IMR-90 (cell line): ENCODE measurements around the gene STING1. TPM values are rescaled to one million over a fixed set of nuclear protein-coding genes. Genes with fewer than 3 reads are reported as not detected.
A peak's percentile ranks its signal among the peaks of the same experiment; 100 is the strongest.

Experiments
- ATAC-seq: fragments of 200-7000 bp; cut with Tn5 transposase; 2 replicates; pipeline ENCODE4 v1.9.1; 2020; ENCODE audit warnings: low read depth, mild to moderate bottlenecking, moderate library complexity
- BruUV-seq: library from RNA; stranded (reverse); fragments of 400-500 nt; replicated peaks from 2 replicates; lab custom pipeline; 2021; lab: Mats Ljungman, UMichigan
- CTCF ChIA-PET: fragments of 300-600 bp; formaldehyde crosslinking; extraction: SDS; loops from one replicate; lab custom pipeline; 2021; ENCODE audit warnings: antibody characterized with exemption; lab: Yijun Ruan, JAX
- POLR2A ChIA-PET: fragments of 300-600 bp; sonication (Branson Sonifier 250); formaldehyde crosslinking; loops from one replicate; lab custom pipeline; 2022; ENCODE audit warnings: antibody characterized with exemption; ENCODE audit not compliant: unreplicated experiment; lab: Charles Lee
- DNase-seq: peaks from one replicate; pipeline ENCODE4 v3.0.0; 2013
- H2AFZ ChIP-seq: replicated peaks from 2 replicates; pipeline ENCODE3; 2013; ENCODE audit warnings: low read length, mild to moderate bottlenecking; ENCODE audit not compliant: poor library complexity
- H2AK5ac ChIP-seq: 2 replicates; pipeline ENCODE4 v1.6.1; 2013; ENCODE audit warnings: low read depth, low read length, inconsistent platforms
- H2AK9ac ChIP-seq: replicated peaks from 2 replicates; pipeline ENCODE3; 2013; ENCODE audit warnings: mild to moderate bottlenecking, low read depth, low read length, moderate library complexity; ENCODE audit not compliant: poor library complexity
- H2BK120ac ChIP-seq: 2 replicates; pipeline ENCODE4 v1.6.1; 2013; ENCODE audit warnings: low read depth, low read length, inconsistent platforms
- H2BK15ac ChIP-seq: 3 replicates; pipeline ENCODE4 v1.6.1; 2013; ENCODE audit warnings: low read depth, low read length, inconsistent platforms
- H2BK20ac ChIP-seq: 2 replicates; pipeline ENCODE4 v1.6.1; 2013; ENCODE audit warnings: low read depth, mild to moderate bottlenecking, inconsistent platforms, low read length, moderate library complexity
- H2BK5ac ChIP-seq: 2 replicates; pipeline ENCODE4 v1.6.1; 2013; ENCODE audit warnings: mild to moderate bottlenecking, low read depth, low read length, inconsistent platforms; ENCODE audit not compliant: poor library complexity, severe bottlenecking
- H3K14ac ChIP-seq: replicated peaks from 2 replicates; pipeline ENCODE4 v1.6.1; 2013; ENCODE audit warnings: low read depth, low read length, inconsistent platforms
- H3K18ac ChIP-seq: 2 replicates; pipeline ENCODE4 v1.6.1; 2013; ENCODE audit warnings: low read depth, low read length, control low read depth
- H3K23ac ChIP-seq: 2 replicates; pipeline ENCODE4 v1.6.1; 2013; ENCODE audit warnings: low read depth, low read length, inconsistent platforms
- H3K27ac ChIP-seq: 2 replicates; pipeline ENCODE4 v1.5.1; 2013; ENCODE audit warnings: mild to moderate bottlenecking, control low read depth, low read length; ENCODE audit not compliant: insufficient read depth
- H3K27me3 ChIP-seq: 2 replicates; pipeline ENCODE4 v1.6.1; 2013; ENCODE audit warnings: low read length; ENCODE audit not compliant: control insufficient read depth, insufficient read depth
- H3K36me3 ChIP-seq: 2 replicates; pipeline ENCODE4 v1.6.1; 2013; ENCODE audit warnings: low read length, mixed read lengths; ENCODE audit not compliant: control insufficient read depth, insufficient read depth
- H3K4ac ChIP-seq: 2 replicates; pipeline ENCODE4 v1.6.1; 2013; ENCODE audit warnings: low read depth, low read length, inconsistent platforms
- H3K4me1 ChIP-seq: 2 replicates; pipeline ENCODE4 v1.6.1; 2013; ENCODE audit warnings: low read length, mixed read lengths; ENCODE audit not compliant: control insufficient read depth, insufficient read depth
- H3K4me2 ChIP-seq: 2 replicates; pipeline ENCODE4 v1.6.1; 2013; ENCODE audit warnings: low read depth, mild to moderate bottlenecking, control low read depth, low read length, moderate library complexity
- H3K4me3 ChIP-seq: 2 replicates; pipeline ENCODE4 v1.5.1; 2013; ENCODE audit warnings: low read depth, mild to moderate bottlenecking, control low read depth, low read length, moderate library complexity; ENCODE audit not compliant: insufficient read depth
- H3K56ac ChIP-seq: 2 replicates; pipeline ENCODE4 v1.6.1; 2013; ENCODE audit warnings: low read length, inconsistent platforms; ENCODE audit not compliant: insufficient read depth; ENCODE audit errors: extremely low read depth
- H3K79me1 ChIP-seq, 2 experiments: 2 replicates each; pipeline ENCODE4 v1.6.1; 2013; ENCODE audit warnings: low read length in 2 of 2, inconsistent platforms in 1 of 2, low read depth in 1 of 2
- H3K9ac ChIP-seq: 2 replicates; pipeline ENCODE4 v1.6.1; 2013; ENCODE audit warnings: low read depth, low read length, control low read depth
- H3K9me1 ChIP-seq: 2 replicates; pipeline ENCODE4 v1.6.1; 2013; ENCODE audit warnings: low read length, inconsistent platforms; ENCODE audit not compliant: insufficient read depth
- H3K9me3 ChIP-seq: 2 replicates; pipeline ENCODE4 v1.6.1; 2013; ENCODE audit warnings: low read length; ENCODE audit not compliant: control insufficient read depth, insufficient read depth
- H4K20me1 ChIP-seq: 2 replicates; pipeline ENCODE4 v1.6.1; 2013; ENCODE audit warnings: low read length, inconsistent platforms; ENCODE audit not compliant: insufficient read depth
- H4K5ac ChIP-seq: 2 replicates; pipeline ENCODE4 v1.6.1; 2013; ENCODE audit warnings: mild to moderate bottlenecking, low read depth, low read length, control low read depth
- H4K8ac ChIP-seq, 2 experiments: 2 replicates each; pipeline ENCODE4 v1.6.1; 2013; ENCODE audit warnings: low read depth in 2 of 2, low read length in 2 of 2, control low read depth in 1 of 2, inconsistent platforms in 1 of 2
- H4K91ac ChIP-seq: 2 replicates; pipeline ENCODE4 v1.6.1; 2013; ENCODE audit warnings: low read depth, low read length, inconsistent platforms; ENCODE audit not compliant: insufficient read depth
- BHLHE40 ChIP-seq: fragments of 150-350 bp; IDR thresholded peaks from 2 replicates; pipeline ENCODE4 v1.6.1; 2016; ENCODE audit warnings: mild to moderate bottlenecking, low read depth, low read length
- CEBPB ChIP-seq: IDR thresholded peaks from 2 replicates; pipeline ENCODE4 v1.6.1; 2012; ENCODE audit warnings: low read depth, low read length, improper control_type of control experiment
- CHD1 ChIP-seq: IDR thresholded peaks from 2 replicates; pipeline ENCODE4 v1.6.1; 2012; ENCODE audit warnings: low read depth, low read length, improper control_type of control experiment
- CTCF ChIP-seq: conservative IDR thresholded peaks from 2 replicates; pipeline ENCODE4 v1.5.1; 2012; ENCODE audit warnings: mild to moderate bottlenecking, low read depth, low read length, improper control_type of control experiment
- ELK1 ChIP-seq: fragments of 150-350 bp; IDR thresholded peaks from 2 replicates; pipeline ENCODE4 v1.6.1; 2016; ENCODE audit warnings: low read depth, mild to moderate bottlenecking, low read length, moderate library complexity, borderline replicate concordance
- FOS ChIP-seq: fragments of 150-350 bp; IDR thresholded peaks from 2 replicates; pipeline ENCODE4 v1.6.1; 2016; ENCODE audit warnings: low read depth, low read length
- MAFK ChIP-seq: IDR thresholded peaks from 2 replicates; pipeline ENCODE4 v1.6.1; 2012; ENCODE audit warnings: low read depth, low read length, improper control_type of control experiment
- MAZ ChIP-seq: IDR thresholded peaks from 2 replicates; pipeline ENCODE4 v1.6.1; 2012; ENCODE audit warnings: low read depth, mild to moderate bottlenecking, low read length, improper control_type of control experiment, moderate library complexity, borderline replicate concordance
- NFE2L2 ChIP-seq: fragments of 150-350 bp; IDR thresholded peaks from 2 replicates; pipeline ENCODE4 v1.6.1; 2016; ENCODE audit warnings: low read depth, mild to moderate bottlenecking, low read length
- POLR2A ChIP-seq: IDR thresholded peaks from 2 replicates; pipeline ENCODE4 v1.6.1; 2012; ENCODE audit warnings: mild to moderate bottlenecking, low read depth, low read length
- RAD21 ChIP-seq: IDR thresholded peaks from 2 replicates; pipeline ENCODE4 v1.6.1; 2012; ENCODE audit warnings: low read length, improper control_type of control experiment
- RCOR1 ChIP-seq: IDR thresholded peaks from 2 replicates; pipeline ENCODE4 v1.6.1; 2012; ENCODE audit warnings: mild to moderate bottlenecking, low read length, improper control_type of control experiment; ENCODE audit not compliant: insufficient replicate concordance
- RFX5 ChIP-seq: IDR thresholded peaks from 2 replicates; pipeline ENCODE4 v1.8.0; 2012; ENCODE audit warnings: low read depth, mild to moderate bottlenecking, low read length, moderate library complexity
- SMC3 ChIP-seq: fragments of 150-350 bp; IDR thresholded peaks from 2 replicates; pipeline ENCODE4 v1.6.1; 2016; ENCODE audit warnings: low read depth, mild to moderate bottlenecking, antibody characterized with exemption, low read length, moderate library complexity
- USF2 ChIP-seq: fragments of 150-350 bp; IDR thresholded peaks from 2 replicates; pipeline ENCODE4 v1.6.1; 2017; ENCODE audit warnings: mild to moderate bottlenecking, antibody characterized with exemption, low read length, low read depth
- WGBS, 2 experiments: methylation state at CpG; one replicate each; pipeline versions ENCODE4 v1.1.5 to v1.1.7; 2013; ENCODE audit warnings: missing lambda C conversion rate in 2 of 2; ENCODE audit not compliant: insufficient read length in 1 of 2; ENCODE audit errors: extremely low coverage in 2 of 2; 5-methylcytosine and 5-hydroxymethylcytosine counted together
- dilution Hi-C: fragments of 300-500 bp; cut with HindIII; formaldehyde crosslinking; loops from one replicate; pipeline ENCODE4 v1.14.3; 2018; ENCODE audit warnings: low sequenced_read_pairs; ENCODE audit not compliant: unreplicated experiment
- in situ Hi-C: fragments of 300-500 bp; cut with MboI; formaldehyde crosslinking; loops from 3 replicates; pipeline ENCODE4 v1.14.3; 2019; ENCODE audit warnings: low sequenced_read_pairs, inconsistent platforms, mixed read lengths
- intact Hi-C: fragments of 100-400 bp; cut with micrococcal nuclease; formaldehyde crosslinking; loops from 2 replicates; pipeline ENCODE4 v1.10.0; 2022
- polyA plus RNA-seq, 3 experiments: library from polyadenylated mRNA; depleted of rRNA; stranded (reverse); fragments of >200 nt; gene quantifications; 2 replicates each; pipeline ENCODE4 v1.2.3, GENCODE V29; 2012; ENCODE audit warnings: low replicate concordance in 1 of 3
- total RNA-seq: library from RNA; depleted of rRNA; stranded (reverse); fragments of >200 nt; gene quantifications from 2 replicates; pipeline ENCODE4 v1.2.3, GENCODE V29; 2012

The STING1 gene
- total and polyA plus RNA-seq, 2 of the 4 experiments (the other 2 are of a cell fraction): 18.6 to 63.5 TPM

GRCh38 chr5:139513852-139514485, 31.4 kb upstream of the STING1 start:
- no peak overlapping the region for H2BK120ac ChIP-seq
- in situ Hi-C loops (no loop called here), intact Hi-C loops (loop anchor here (1.0 kb wide), 1 partner anchor 92 kb away; no protein-coding TSS in a partner anchor), dilution Hi-C loops (loop anchor here (25.0 kb wide), 1 partner anchor 102 kb away; the partner anchor contains the start of gene SPATA24)
- no peaks in the 10 kb centered on the region for H3K27me3 ChIP-seq
- H3K36me3 ChIP-seq: no peaks in the 10 kb centered on the region
- TF ChIP-seq BHLHE40 (no peak), RAD21 (no peak), USF2 (no peak), MAZ (no peak), CTCF (no peak), FOS (no peak), NFE2L2 (no peak), CHD1 (no peak), ELK1 (no peak), CEBPB (no peak), RFX5 (no peak), POLR2A (no peak), RCOR1 (no peak), MAFK (no peak), SMC3 (no peak)
- no TSS peak for BruUV-seq
- H3K9me1 ChIP-seq: peaks cover 4% of the 10 kb centered on the region
- H3K4me1 ChIP-seq: peaks cover 4% of the 10 kb centered on the region
- no peaks in the 10 kb centered on the region for H3K9me3 ChIP-seq
- peak overlapping the region; percentile 43 for H2AFZ ChIP-seq
- H3K4me2 ChIP-seq: no peak overlapping the region
- POLR2A ChIA-PET: no interaction called here
- no peak overlapping the region for H3K4me3 ChIP-seq
- no peak overlapping the region for H2BK20ac ChIP-seq
- no peak overlapping the region for H4K91ac ChIP-seq
- no peak overlapping the region for H3K18ac ChIP-seq
- no peak overlapping the region for H3K56ac ChIP-seq
- H3K4ac ChIP-seq: no peak overlapping the region
- no peak overlapping the region for H3K9ac ChIP-seq
- no peak overlapping the region for H2BK15ac ChIP-seq
- no peak overlapping the region; the same call in 1 of the 2 replicates for H2AK5ac ChIP-seq
- no peaks in the 10 kb centered on the region for H4K20me1 ChIP-seq
- 86% methylated on average over 2 of the region's 6 CpGs; no CpG with 5 or more reads in 1 of the 2 experiments for WGBS, 2 experiments
- no peak overlapping the region for H4K8ac ChIP-seq
- no peak overlapping the region for H3K27ac ChIP-seq
- no peaks in the 10 kb centered on the region; a peak in 1 of 4 replicates for H3K79me1 ChIP-seq
- CTCF ChIA-PET: interaction anchor here (0.6 to 3.2 kb wide), 7 partner anchors 75 to 95 kb away, joined by 3 to 32 read pairs (median 4); partner anchors contain the start of gene DNAJC18
- no peak overlapping the region for H3K14ac ChIP-seq
- peak overlapping the region; percentile 33 for H2AK9ac ChIP-seq
- DNase-seq (no peak), ATAC-seq (no peak)
- no peak overlapping the region for H4K5ac ChIP-seq
- H3K23ac ChIP-seq: no peak overlapping the region
- no peak overlapping the region for H2BK5ac ChIP-seq
